ENCODE data around the gene PLOD3. TPM values are rescaled to one million over a fixed set of nuclear protein-coding genes. Genes with fewer than 3 reads are reported as not detected.
"Not testable (repeated sequence)": the region's sequence is repeated elsewhere in the genome, so short reads cannot be mapped to it uniquely, and the experiment has no call there.

PLOD3 gene, protein sequence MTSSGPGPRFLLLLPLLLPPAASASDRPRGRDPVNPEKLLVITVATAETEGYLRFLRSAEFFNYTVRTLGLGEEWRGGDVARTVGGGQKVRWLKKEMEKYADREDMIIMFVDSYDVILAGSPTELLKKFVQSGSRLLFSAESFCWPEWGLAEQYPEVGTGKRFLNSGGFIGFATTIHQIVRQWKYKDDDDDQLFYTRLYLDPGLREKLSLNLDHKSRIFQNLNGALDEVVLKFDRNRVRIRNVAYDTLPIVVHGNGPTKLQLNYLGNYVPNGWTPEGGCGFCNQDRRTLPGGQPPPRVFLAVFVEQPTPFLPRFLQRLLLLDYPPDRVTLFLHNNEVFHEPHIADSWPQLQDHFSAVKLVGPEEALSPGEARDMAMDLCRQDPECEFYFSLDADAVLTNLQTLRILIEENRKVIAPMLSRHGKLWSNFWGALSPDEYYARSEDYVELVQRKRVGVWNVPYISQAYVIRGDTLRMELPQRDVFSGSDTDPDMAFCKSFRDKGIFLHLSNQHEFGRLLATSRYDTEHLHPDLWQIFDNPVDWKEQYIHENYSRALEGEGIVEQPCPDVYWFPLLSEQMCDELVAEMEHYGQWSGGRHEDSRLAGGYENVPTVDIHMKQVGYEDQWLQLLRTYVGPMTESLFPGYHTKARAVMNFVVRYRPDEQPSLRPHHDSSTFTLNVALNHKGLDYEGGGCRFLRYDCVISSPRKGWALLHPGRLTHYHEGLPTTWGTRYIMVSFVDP
- total RNA-seq = 130 and 160 TPM in 2 replicates

DNA sequence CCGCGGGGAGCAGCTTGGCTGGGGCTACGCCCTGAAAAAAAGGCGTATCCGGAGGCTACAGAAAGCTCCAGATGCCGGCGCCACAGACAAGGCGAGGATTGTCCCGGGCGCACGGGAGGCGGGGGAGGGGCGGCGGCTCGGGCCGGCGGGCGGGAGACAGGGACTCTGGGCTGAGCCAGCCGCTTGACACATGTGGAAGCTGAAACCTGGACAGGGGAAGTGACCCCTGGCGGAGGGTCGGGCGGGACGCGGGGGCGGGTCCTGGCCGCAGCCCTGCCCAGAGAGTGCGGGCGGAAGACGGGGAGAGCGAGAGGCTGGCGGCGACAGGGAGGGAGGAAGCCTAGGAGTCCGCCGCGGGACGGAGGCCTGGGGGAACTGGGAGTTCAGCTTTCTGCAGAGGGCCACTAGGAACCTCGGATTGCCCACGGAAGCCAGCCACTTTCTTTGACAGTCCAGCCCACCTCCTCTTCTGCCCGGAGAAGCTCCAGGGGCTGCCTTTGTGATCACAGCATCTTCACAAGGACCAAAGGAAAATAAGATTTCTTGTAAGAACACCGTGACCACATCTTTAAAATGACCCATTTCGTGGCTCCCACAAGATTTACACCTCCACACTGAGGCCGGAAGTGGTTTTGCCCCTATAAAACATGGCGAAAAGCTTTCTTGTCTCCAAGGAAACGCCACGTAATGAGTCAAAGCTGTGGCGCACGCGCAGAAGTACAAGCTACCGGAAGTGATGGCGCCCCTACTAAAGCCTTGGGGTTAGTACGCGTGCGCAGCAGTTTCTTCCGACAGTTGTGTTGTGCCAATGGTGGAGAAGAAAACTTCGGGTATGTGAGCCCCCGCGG is at the start of gene PLOD3, which contains the start of gene ZNHIT1:
Gene PLOD3 (minus strand): TSS at position 194 of the 848 bp plus-strand sequence. CDS start 307 bp downstream, outside the sequence.
Gene ZNHIT1 (plus strand): TSS at position 778 of the 848 bp plus-strand sequence. CDS start 31 bp downstream, at position 809.
- peak; percentile 96 for DNase-seq (ENCODE audit: extremely low read depth, low read depth, low spot score)

DNA sequence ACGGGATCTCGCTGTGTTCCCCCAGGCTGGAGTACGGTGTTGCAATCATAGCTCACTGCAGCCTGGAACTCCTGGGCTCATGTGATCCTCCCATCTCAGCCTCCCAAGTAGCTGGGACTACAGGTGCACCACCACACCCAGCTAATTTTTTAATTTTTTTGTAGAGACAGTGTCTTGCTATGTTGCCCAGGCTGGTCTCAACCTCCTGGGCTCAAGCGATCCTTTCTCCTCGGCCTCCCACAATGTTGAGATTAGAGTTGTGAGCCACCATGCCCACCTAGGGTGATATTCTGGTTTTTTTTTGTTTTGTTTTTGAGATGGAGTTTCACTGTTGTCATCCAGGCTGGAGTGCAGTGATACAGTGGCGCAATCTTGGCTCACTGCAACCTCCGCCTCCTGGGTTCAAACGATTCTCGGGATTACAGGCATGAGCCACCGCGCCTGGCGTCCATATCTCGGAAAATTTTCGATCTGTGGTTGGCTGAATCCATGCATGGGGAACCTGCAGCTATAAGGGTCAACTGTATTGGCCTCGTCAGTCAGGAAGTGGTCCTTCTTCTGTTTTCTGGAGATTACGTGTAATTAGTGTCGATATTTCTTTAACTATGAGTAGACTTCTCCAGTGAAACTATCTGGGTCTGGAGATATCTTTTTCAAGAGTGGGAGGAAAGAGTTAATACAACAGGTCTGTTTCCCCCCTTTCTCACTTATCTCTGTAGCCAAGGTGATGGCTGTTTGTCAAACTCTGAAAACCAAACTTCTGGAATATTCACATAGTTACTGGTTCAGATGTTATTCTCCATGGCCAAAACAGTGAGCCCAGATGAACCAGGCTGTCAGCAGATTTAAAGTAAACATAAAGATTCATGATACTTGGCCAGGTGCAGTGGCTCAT is 48.5 kb upstream of the PLOD3 start:
- no peak for DNase-seq (ENCODE audit: extremely low read depth, low read depth, low spot score)

DNA sequence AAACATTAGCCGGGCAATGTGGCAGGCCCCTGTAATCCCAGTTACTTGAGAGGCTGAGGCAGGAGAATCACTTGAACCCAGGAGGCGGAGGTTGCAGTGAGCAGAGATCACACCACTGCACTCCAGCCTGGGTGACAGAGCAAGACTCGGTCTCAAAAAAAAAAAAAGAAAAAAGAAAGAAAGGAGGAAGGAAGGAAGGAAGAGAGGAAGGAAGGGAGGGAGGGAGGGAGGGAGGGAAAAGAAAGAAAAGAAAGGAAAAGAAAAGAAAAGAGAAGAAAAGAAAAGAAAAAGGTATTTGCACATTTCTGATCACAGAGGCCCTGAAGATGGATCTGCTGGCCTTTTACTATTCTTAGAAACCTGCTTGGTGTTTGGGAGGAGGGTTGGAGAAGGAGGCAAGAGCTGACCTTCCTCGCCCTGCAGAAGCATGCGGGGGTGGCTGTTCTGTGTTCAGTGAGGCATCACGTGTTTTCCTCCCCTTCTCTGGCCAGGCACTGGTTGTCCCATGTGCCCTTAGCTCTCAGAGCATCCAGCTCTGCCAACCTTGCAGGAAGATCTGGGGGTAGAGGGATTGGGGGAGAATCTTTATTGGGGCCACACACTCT is 46.8 kb upstream of the PLOD3 start:
- not testable (repeated sequence) for DNase-seq (ENCODE audit: extremely low read depth, low read depth, low spot score)

DNA sequence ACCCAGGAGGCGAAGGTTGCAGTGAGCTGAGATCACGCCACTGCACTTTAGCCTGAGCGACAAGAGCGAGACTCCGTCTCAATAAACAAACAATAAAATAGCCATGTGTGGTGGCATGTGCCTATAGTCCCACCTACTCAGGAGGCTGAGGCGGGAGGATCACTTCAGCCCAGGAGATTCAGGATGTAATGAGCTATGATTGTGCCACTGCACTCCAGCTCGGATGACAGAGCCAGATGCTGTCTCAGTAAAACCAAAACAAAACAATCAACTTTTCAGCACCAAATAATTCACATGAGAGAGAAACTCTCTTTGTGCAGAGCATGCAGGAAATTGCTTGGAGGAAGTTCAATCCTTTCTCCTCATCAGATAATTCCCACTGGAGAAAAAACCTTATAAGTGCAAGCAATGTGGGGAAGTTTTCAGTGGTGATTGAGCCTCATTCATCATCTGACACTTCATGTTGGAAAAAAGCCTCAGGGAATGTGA is 40.9 kb upstream of the PLOD3 start:
- DNase-seq (ENCODE audit: extremely low read depth, low read depth, low spot score) = no peak

DNA sequence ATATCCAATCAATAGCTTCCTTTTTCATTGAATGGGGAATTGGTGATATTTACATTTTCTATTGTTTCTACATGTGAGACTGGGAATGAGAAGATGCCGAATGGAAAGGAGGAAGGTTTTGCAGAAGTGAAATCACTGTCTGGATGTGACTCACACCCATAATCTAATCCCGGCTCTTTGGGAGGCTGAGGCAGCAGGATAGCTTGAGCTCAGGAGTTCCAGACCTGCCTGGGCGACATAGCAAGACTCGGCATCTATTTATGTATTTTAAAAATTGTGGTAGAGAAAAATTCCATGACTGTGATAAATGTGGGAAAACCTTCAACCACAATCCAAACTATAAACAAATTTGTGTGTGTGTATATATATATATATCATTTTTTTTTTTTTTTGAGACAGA is 38.4 kb upstream of the PLOD3 start:
- DNase-seq (ENCODE audit: extremely low read depth, low read depth, low spot score) = no peak

DNA sequence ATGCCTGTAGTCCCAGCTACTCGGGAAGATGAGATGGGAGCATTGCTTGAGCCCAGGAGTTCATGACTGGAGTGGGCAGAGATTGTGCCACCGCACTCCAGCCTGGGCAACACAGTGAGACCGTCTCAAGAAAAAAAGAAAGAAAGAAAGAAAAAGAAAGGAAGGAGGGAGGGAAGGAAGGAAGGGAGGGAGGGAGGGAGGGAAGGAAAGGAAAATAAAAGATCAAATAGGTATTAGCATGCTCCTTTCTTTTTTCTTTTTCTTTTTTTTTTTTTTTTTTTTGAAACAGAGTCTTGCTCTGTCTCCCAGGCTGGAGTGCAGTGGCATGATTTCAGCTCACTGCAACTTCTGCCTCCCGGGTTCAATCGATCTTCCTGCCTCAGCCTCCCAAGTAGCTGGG is 35.8 kb upstream of the PLOD3 start:
- not testable (repeated sequence) for DNase-seq (ENCODE audit: extremely low read depth, low read depth, low spot score)

DNA sequence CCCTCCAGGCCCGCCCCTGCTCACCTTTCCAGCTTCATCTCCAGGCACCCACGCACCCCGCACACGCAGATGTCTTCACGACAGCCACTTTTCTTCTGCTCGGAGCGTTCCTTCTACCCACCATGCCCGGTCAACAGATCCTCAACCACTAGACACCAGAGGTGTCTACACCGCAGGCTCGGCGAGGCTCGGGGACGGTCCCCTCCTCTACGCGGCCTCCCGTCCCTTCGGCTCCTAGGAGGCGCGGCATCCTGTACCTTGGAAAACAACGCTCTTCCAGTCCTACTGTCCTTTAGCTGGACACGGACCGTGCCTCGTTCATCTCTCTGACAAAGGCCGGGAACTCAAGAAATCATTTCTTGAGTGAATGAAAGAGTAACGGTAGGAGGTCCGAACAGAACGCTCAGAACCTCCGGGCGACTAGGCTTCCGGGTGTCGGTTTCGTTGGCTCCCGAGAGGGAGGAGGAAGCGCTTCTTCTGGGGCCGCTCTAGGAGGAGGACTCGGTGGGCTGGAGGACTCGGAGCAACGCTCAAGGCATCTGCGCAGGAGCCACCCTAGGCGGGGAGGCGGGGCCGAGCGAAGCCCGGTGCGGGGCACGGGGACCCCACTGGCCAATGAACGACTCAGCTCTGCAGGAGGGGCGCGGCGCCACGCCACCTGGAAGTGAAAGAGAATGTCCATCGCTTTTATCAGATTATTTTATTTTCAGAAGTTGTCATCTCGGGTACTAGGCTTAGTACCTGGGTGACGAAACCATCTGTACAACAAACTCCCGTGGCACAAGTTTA is 34.7 kb upstream of the PLOD3 start:
- DNase-seq (ENCODE audit: extremely low read depth, low read depth, low spot score) = peak; percentile 75

DNA sequence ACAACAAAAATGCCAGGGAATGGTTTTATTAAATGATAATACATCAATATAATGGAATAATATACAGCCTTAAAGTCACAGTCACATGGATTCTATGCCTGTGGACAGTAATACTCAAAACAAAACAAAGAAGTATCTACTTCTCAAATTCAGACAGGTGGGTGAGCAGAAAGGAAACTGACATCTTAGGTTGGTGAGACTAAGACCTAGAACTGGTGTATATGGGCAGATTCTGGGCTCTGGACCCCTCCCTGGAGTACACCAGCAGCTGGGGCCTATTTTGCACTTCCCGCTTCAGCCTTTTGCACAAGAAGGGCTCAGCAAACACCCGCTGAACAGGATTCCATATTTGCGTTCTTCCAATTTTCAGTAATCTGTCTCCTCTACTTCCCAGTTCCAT is 32.9 kb upstream of the PLOD3 start:
- no peak for DNase-seq (ENCODE audit: extremely low read depth, low read depth, low spot score)

DNA sequence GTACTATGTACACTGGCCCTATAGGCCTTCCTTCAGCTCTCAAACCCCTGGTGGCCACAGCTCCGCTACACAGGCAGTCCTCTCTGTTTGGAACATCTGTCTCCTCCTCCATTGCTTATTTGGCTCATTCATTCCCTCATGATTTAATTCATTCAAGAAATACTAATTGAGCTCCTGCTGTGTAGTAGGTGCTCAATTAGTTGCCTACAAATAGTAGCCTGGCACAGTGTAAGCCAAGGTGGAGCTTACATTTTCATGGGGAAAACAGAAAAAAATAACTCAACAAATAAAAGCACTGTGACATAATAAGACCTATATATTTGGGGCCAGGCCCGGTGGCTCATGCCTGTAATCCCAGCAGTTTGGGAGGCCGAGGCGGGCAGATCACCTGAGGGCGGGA is 30.9 kb upstream of the PLOD3 start:
- DNase-seq (ENCODE audit: extremely low read depth, low read depth, low spot score) = no peak

DNA sequence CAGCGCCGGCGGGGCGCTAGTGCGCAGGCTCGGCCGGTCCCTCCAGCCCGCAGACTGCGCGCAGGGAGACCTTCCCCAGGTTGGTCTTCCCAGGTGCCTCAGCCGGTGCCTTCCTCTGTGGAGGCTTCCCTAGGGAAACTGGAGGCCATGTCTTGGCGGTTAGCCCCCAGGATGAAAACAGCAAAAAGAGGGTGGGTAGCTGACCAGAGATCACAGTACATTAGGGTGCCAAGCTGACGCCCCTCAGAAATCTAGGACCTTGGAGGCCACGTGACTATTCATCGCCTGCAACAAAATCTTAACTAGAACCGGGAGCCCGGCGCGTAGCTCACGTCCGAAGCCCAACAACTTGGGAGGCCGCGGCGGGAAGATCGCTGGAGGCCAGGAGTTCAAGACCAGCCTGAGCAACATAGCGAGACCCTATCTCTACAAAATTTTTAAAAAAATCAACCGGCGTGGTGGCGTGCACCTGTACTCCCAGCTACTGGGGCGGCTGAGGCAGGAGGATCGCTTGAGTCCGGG is 27.8 kb upstream of the PLOD3 start:
- DNase-seq (ENCODE audit: extremely low read depth, low read depth, low spot score) = no peak

DNA sequence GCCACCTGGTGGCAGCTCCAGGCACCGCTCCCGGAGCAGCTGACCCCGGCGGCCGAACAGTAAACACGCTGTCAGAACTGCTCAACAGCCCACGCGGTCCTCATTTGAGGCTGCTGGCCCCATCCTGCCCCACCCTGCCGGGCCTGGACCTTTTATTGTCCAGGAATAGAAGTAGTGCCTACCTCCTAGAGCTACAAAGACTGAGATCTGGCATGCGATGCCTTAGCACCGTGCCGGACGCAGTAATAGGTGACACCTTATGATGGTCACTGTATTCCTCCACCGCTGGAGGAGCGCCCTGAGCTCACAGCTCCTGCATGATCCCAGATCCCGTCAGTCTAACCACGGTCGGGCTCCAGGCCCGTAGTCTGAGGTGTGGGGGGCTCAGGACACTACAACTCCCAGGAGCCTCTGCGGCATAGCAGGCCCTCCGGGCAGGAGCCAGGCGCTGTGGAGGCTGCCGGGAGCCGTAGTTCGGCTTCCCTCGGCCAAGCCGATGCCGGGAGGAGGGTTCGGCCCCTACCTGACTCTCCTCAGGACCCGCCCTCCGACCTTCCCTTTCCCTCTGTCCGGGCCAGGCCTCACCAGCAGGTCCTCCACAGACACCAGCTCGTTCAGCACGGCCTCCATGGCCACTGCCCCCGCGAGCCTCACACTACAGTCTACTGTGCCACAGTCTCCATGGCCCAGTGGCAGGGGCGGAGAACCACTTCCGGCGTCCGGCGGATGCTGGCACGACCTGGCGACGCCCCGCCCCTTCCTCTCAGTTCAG is 27.2 kb upstream of the PLOD3 start, which contains the start of gene FIS1:
Gene FIS1 (minus strand): TSS at position 707 of the 772 bp plus-strand sequence. CDS start 77 bp downstream, at position 630.
- DNase-seq (ENCODE audit: extremely low read depth, low read depth, low spot score) = no peak

DNA sequence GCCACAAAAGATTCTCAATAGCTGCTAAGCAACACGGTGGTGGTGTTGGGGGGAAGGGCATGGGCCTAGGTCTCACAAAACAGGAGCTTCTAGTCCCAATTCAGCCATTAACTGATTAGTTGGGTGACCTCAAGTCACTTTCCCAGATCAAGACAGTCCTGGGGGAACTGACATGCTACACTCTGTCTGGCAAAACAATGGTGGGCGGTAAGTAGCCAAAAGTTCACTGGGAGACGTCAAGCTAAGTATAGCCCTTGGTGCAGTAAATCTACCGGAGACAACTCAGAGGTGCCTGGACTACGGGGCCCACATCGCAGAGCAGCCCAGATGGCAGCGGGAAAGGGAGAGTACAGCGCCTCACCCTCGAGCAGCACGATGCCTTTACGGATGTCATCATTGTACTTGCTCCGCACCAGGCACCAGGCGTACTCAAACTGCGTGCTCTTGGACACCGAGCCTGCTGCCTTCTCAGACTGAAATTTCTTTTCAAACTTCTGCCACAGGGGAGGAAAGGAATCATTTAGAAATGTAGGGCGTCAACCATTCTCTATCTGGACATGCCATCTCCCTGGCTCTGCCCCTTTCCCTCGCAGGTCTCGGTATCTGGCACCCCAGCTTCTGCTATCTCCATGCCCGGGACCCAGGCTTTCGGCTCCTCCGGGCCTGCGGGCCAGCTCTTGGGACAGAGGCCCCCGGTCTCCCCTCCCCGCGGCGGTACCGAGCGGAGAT is 26.4 kb upstream of the PLOD3 start:
- no peak for DNase-seq (ENCODE audit: extremely low read depth, low read depth, low spot score)

DNA sequence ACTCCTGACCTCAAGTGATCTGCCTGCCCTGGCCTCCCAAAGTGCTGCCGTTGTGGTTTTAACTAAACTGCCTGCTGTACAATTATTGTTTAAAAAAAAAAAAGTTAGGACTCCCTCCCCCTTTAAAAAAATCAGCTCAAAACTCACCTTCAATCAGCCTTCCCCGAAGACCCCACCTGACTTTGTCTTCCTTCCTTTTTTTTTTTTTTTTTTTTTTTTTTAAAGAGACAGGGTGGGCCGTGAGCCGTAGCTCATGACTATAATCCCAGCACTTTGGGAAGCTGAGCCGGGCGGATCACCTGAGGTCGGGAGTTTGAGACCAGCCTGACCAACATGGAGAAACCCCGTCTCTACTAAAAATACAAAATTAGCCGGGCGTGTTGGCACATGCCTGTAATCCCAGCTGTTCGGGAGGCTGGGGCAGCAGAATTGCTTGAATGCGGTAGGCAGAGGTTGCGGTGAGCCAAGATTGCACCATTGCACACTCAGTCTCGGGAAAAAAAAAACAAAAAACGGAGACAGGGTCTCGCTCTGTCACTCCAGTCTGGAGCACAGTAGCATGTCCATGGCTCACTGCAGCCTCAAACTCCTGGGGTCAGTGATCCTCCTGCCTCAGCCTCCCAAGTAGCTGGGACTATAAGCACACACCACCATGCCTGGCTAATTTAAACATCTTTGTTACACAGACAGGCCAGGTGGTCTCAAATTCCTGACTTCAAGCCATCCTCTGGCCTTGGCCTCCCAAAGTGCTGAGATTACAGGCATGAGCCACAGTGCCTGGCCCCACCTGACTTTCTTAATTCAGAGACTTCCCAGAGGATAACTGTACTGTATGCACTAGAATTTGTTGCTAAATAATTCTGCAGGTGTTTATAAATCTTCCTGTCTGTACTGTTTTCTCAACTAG is 24.3 kb upstream of the PLOD3 start:
- DNase-seq (ENCODE audit: extremely low read depth, low read depth, low spot score) = no peak

DNA sequence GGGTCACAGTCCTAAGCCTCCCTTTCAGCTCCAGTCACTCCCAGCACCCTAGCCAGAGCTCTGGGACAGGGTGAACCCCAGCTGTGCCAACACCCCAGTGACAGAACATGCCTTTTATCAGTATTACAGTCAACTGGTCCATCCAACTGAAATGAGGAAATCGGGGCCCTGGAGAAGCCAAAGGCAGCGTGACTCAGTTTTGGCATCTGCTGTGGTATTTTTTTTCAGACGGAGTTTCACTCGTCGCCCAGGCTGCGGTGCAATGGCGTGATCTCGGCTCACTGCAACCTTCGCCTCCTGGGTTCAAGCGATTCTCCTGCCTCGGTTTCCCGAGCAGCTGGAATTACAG is 23.6 kb upstream of the PLOD3 start:
- no peak for DNase-seq (ENCODE audit: extremely low read depth, low read depth, low spot score)

DNA sequence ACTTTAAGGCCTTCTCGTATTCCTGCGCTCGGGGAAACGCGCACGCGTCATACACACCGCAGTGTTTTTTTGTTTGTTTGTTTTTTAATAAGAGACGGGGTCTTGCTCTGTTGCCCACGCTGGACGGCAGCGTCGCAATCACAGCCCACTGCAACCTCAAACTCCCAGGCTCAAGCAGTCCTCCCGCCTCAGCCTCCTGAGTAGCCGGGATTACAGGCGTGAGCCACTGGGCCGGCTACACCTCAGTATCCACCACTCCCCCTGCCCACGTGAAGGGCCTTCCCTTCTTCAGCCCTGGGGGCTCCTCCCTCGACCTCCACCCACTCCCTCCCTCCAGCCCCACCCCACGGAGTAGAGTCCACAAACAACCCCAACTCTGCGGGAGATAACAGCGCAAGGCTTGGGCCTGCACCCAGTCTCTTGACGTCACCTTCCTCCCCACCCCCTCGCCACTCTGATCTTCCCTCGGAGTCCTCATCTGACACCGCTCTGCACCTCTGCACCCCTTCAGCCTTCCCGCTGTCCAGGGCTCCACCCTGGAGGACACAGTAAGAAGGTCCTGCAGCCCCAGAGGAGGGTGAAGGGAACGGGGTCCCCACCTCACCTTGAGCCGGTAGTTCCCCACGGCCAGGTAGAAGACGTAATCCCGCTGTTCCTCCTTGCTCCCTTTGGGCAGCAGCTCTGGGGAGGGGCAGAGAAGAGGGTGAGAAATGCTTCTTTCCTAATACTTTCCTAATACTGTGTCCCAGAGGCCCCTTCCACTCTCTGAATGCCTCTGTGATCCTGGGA is 23.0 kb upstream of the PLOD3 start:
- DNase-seq (ENCODE audit: extremely low read depth, low read depth, low spot score) = no peak
